Measurements from ENCODE around the gene DMGDH. TPM values are rescaled to one million over a fixed set of nuclear protein-coding genes. Genes with fewer than 3 reads are reported as not detected.

Gene DMGDH
- total RNA-seq, 1 donor from 2014 or later, result 1.1 TPM

- peaks cover 16% of the 10 kb centered on the region for H3K4me1 Mint-ChIP-seq (ENCODE audit: unreplicated experiment)
- H3K4me3 Mint-ChIP-seq (ENCODE audit: unreplicated experiment), result no peak overlapping the region
- DNase-seq (ENCODE audit: extremely low spot score, unreplicated experiment), result no peak
- H3K27me3 Mint-ChIP-seq (ENCODE audit: unreplicated experiment), result peaks cover 91% of the 10 kb centered on the region
- H3K9me3 Mint-ChIP-seq (ENCODE audit: unreplicated experiment), result no peaks in the 10 kb centered on the region
- peaks cover 2% of the 10 kb centered on the region for H3K36me3 Mint-ChIP-seq (ENCODE audit: unreplicated experiment)
- peak; percentile 27 for TF ChIP-seq CTCF (IDR thresholded peaks at IDR 0.05)
- H3K27ac Mint-ChIP-seq (ENCODE audit: unreplicated experiment), result no peak overlapping the region
Measured at GRCh38 chr5:79109527-79110492, 40.3 kb upstream of the DMGDH start.

- Mint-ChIP-seq H3K4me1 (ENCODE audit: unreplicated experiment) (peaks cover 16% of the 10 kb centered on the region), H3K4me3 (ENCODE audit: unreplicated experiment) (no peak overlapping the region), H3K9me3 (ENCODE audit: unreplicated experiment) (no peaks in the 10 kb centered on the region), H3K27me3 (ENCODE audit: unreplicated experiment) (peaks cover 89% of the 10 kb centered on the region), H3K27ac (ENCODE audit: unreplicated experiment) (no peak overlapping the region), H3K36me3 (ENCODE audit: unreplicated experiment) (peaks cover 2% of the 10 kb centered on the region)
- no peak for TF ChIP-seq CTCF (IDR thresholded peaks at IDR 0.05)
- no peak for DNase-seq (ENCODE audit: extremely low spot score, unreplicated experiment)
Measured at GRCh38 chr5:79108792-79109191, 39.3 kb upstream of the DMGDH start.

GRCh38 chr5:79108086-79108485 lies 38.6 kb upstream of the DMGDH start:
- H3K4me1 Mint-ChIP-seq (ENCODE audit: unreplicated experiment), result peaks cover 16% of the 10 kb centered on the region
- no peak overlapping the region for H3K27ac Mint-ChIP-seq (ENCODE audit: unreplicated experiment)
- DNase-seq (ENCODE audit: extremely low spot score, unreplicated experiment), result no peak
- H3K27me3 Mint-ChIP-seq (ENCODE audit: unreplicated experiment), result peaks cover 84% of the 10 kb centered on the region
- no peak overlapping the region for H3K4me3 Mint-ChIP-seq (ENCODE audit: unreplicated experiment)
- no peaks in the 10 kb centered on the region for H3K9me3 Mint-ChIP-seq (ENCODE audit: unreplicated experiment)
- peaks cover 2% of the 10 kb centered on the region for H3K36me3 Mint-ChIP-seq (ENCODE audit: unreplicated experiment)
- TF ChIP-seq CTCF (IDR thresholded peaks at IDR 0.05), result no peak

GRCh38 chr5:79107020-79107796 lies 37.7 kb upstream of the DMGDH start:
- Mint-ChIP-seq H3K9me3 (ENCODE audit: unreplicated experiment) (no peaks in the 10 kb centered on the region), H3K4me3 (ENCODE audit: unreplicated experiment) (no peak overlapping the region), H3K27me3 (ENCODE audit: unreplicated experiment) (peaks cover 82% of the 10 kb centered on the region), H3K36me3 (ENCODE audit: unreplicated experiment) (no peaks in the 10 kb centered on the region), H3K4me1 (ENCODE audit: unreplicated experiment) (peaks cover 14% of the 10 kb centered on the region), H3K27ac (ENCODE audit: unreplicated experiment) (no peak overlapping the region)
- TF ChIP-seq CTCF (IDR thresholded peaks at IDR 0.05), result no peak
- DNase-seq (ENCODE audit: extremely low spot score, unreplicated experiment), result no peak

GRCh38 chr5:79105868-79106267 lies 36.4 kb upstream of the DMGDH start:
- Mint-ChIP-seq H3K27ac (ENCODE audit: unreplicated experiment) (no peak overlapping the region), H3K9me3 (ENCODE audit: unreplicated experiment) (no peaks in the 10 kb centered on the region), H3K36me3 (ENCODE audit: unreplicated experiment) (no peaks in the 10 kb centered on the region), H3K27me3 (ENCODE audit: unreplicated experiment) (peaks cover 68% of the 10 kb centered on the region), H3K4me3 (ENCODE audit: unreplicated experiment) (no peak overlapping the region), H3K4me1 (ENCODE audit: unreplicated experiment) (peaks cover 9% of the 10 kb centered on the region)
- TF ChIP-seq CTCF (IDR thresholded peaks at IDR 0.05), result no peak
- DNase-seq (ENCODE audit: extremely low spot score, unreplicated experiment), result no peak

Measured in osteocyte (in vitro differentiated cells).